Astrocyte (in vitro differentiated cells and primary cell): ENCODE data around the gene PHOSPHO1. TPM values are rescaled to one million over a fixed set of nuclear protein-coding genes. Genes with fewer than 3 reads are reported as not detected.
"Not testable (repeated sequence)": the region's sequence is repeated elsewhere in the genome, so short reads cannot be mapped to it uniquely, and the experiment has no call there.

Experiments used
- DNase-seq: peaks from one replicate; pipeline ENCODE4 v3.0.0-alpha.2; 2010; ENCODE audit warnings: low read depth
- FAIRE-seq: peaks from 2 replicates; lab custom pipeline; 2011; peaks lifted over from hg19 to GRCh38; lab: Jason Lieb, UNC
- H2AFZ ChIP-seq: 2 replicates; pipeline ENCODE4 v1.6.0; 2012; ENCODE audit warnings: low read depth, low read length, inconsistent platforms
- H3K27ac ChIP-seq: 2 replicates; pipeline ENCODE4 v1.5.1; 2011; ENCODE audit warnings: low read depth, low read length, inconsistent platforms
- H3K27me3 ChIP-seq: 2 replicates; pipeline ENCODE4 v1.6.0; 2011; ENCODE audit warnings: low read length, inconsistent platforms; ENCODE audit not compliant: insufficient read depth
- H3K36me3 ChIP-seq: 2 replicates; pipeline ENCODE4 v1.5.1; 2011; ENCODE audit warnings: low read length, inconsistent platforms; ENCODE audit not compliant: insufficient read depth
- H3K4me1 ChIP-seq: 2 replicates; pipeline ENCODE4 v1.5.1; 2011; ENCODE audit warnings: low read length, inconsistent platforms; ENCODE audit not compliant: insufficient read depth
- H3K4me2 ChIP-seq: 2 replicates; pipeline ENCODE4 v1.6.0; 2012; ENCODE audit warnings: low read length, inconsistent platforms
- H3K4me3 ChIP-seq: 2 replicates; pipeline ENCODE4 v1.5.1; 2011; ENCODE audit warnings: low read depth, mild to moderate bottlenecking, low read length, inconsistent platforms; ENCODE audit not compliant: insufficient read depth
- H3K79me2 ChIP-seq: 2 replicates; pipeline ENCODE4 v1.6.0; 2012; ENCODE audit warnings: mild to moderate bottlenecking, low read length, inconsistent platforms; ENCODE audit not compliant: insufficient read depth
- H3K9ac ChIP-seq: 2 replicates; pipeline ENCODE4 v1.6.0; 2012; ENCODE audit warnings: mild to moderate bottlenecking, low read length, inconsistent platforms
- H3K9me3 ChIP-seq: 2 replicates; pipeline ENCODE4 v1.5.1; 2012; ENCODE audit warnings: low read depth, mild to moderate bottlenecking, low read length, inconsistent platforms; ENCODE audit not compliant: insufficient read depth
- H4K20me1 ChIP-seq: 2 replicates; pipeline ENCODE4 v1.6.0; 2012; ENCODE audit warnings: low read length, inconsistent platforms; ENCODE audit not compliant: insufficient read depth
- H3K27ac Mint-ChIP-seq: one replicate; pipeline ENCODE4 v1.8.0; 2021; ENCODE audit warnings: mild to moderate bottlenecking, mixed read lengths; ENCODE audit not compliant: unreplicated experiment
- H3K27me3 Mint-ChIP-seq: one replicate; pipeline ENCODE4 v1.8.0; 2021; ENCODE audit warnings: low read depth, mixed read lengths; ENCODE audit not compliant: unreplicated experiment
- H3K36me3 Mint-ChIP-seq: one replicate; pipeline ENCODE4 v1.8.0; 2021; ENCODE audit warnings: low read depth, mixed read lengths; ENCODE audit not compliant: unreplicated experiment
- H3K4me1 Mint-ChIP-seq: one replicate; pipeline ENCODE4 v1.8.0; 2021; ENCODE audit warnings: low read depth, mixed read lengths; ENCODE audit not compliant: unreplicated experiment
- H3K4me3 Mint-ChIP-seq: one replicate; pipeline ENCODE4 v1.8.0; 2021; ENCODE audit warnings: mild to moderate bottlenecking, moderate library complexity, mixed read lengths; ENCODE audit not compliant: unreplicated experiment
- H3K9me3 Mint-ChIP-seq: one replicate; pipeline ENCODE4 v1.8.0; 2021; ENCODE audit warnings: mild to moderate bottlenecking, mixed read lengths; ENCODE audit not compliant: unreplicated experiment
- EZH2 ChIP-seq: IDR thresholded peaks from 2 replicates; pipeline ENCODE4 v1.6.1; 2012; ENCODE audit warnings: mild to moderate bottlenecking, low read length, inconsistent platforms; ENCODE audit not compliant: insufficient read depth
- total RNA-seq: library from RNA; stranded (reverse); gene quantifications from 2 replicates; pipeline ENCODE4 v1.2.1, GENCODE V29; 2021
- TF ChIP-seq, protein P1 (sequence below): IDR thresholded peaks from 2 replicates; pipeline ENCODE4 v1.5.1; 2011; ENCODE audit warnings: low read depth, mild to moderate bottlenecking, inconsistent platforms, low read length, moderate library complexity; ENCODE audit not compliant: insufficient read depth

The PHOSPHO1 gene
- total RNA-seq, 1 donor from 2014 or later: 0.95 TPM

DNA sequence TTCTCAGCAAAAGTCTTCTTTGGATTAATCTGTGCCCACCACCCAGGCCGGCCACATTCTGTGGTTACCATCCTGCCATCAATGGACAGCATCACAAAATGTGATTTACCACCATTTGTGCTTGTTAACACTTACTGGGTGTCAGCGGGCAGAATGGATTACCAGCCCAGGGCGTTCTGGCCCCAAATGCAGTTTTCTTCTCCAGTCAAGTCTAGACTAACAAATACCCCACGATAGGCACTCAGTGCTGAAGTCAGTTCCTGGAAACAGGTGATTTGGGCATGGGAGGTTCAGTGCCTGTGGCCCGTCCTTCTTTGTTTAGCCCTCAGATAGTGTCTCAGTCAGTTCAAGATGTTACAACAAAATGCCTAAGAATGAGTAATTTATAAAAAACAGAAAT, 38.8 kb upstream of the PHOSPHO1 start:
- Histone ChIP-seq H3K79me2 (no peaks in the 10 kb centered on the region), H3K36me3 (no peaks in the 10 kb centered on the region), H4K20me1 (no peaks in the 10 kb centered on the region), H3K9ac (no peak overlapping the region), H3K4me2 (no peak overlapping the region), H3K9me3 (no peaks in the 10 kb centered on the region), H3K27ac (no peak overlapping the region), H3K4me3 (no peak overlapping the region), H3K4me1 (no peaks in the 10 kb centered on the region), H2AFZ (no peak overlapping the region), H3K27me3 (peaks cover 2% of the 10 kb centered on the region)
- TF ChIP-seq, protein P1, sequence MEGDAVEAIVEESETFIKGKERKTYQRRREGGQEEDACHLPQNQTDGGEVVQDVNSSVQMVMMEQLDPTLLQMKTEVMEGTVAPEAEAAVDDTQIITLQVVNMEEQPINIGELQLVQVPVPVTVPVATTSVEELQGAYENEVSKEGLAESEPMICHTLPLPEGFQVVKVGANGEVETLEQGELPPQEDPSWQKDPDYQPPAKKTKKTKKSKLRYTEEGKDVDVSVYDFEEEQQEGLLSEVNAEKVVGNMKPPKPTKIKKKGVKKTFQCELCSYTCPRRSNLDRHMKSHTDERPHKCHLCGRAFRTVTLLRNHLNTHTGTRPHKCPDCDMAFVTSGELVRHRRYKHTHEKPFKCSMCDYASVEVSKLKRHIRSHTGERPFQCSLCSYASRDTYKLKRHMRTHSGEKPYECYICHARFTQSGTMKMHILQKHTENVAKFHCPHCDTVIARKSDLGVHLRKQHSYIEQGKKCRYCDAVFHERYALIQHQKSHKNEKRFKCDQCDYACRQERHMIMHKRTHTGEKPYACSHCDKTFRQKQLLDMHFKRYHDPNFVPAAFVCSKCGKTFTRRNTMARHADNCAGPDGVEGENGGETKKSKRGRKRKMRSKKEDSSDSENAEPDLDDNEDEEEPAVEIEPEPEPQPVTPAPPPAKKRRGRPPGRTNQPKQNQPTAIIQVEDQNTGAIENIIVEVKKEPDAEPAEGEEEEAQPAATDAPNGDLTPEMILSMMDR: no peak
- no peak for TF ChIP-seq EZH2
- no peak for FAIRE-seq
- Mint-ChIP-seq H3K36me3 (no peaks in the 10 kb centered on the region), H3K9me3 (peaks cover 3% of the 10 kb centered on the region), H3K4me3 (no peak overlapping the region), H3K4me1 (no peaks in the 10 kb centered on the region), H3K27ac (no peak overlapping the region), H3K27me3 (peaks cover 14% of the 10 kb centered on the region)
- DNase-seq: no peak

DNA sequence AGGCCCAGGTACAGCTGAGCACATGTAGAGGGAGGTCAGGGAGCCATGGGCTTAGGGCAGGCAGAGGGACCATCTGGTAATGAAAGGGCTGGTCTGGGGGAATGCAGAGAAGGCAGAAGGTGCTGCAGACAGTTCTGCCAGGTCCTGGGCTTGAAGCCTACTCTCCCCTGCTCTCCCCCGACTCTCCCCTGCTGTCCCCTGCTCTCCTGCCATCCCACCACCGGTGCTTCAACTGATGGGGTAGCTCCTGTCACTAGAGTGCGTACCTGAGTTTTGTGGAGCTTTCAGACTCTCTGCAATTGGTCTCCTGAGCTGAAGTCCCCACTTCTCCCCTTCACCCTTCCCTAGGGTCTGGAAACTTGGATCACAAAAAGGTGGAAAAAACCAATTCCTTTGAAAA, 37.3 kb upstream of the PHOSPHO1 start:
- H3K9me3 Mint-ChIP-seq: peaks cover 3% of the 10 kb centered on the region
- H3K79me2 ChIP-seq: no peaks in the 10 kb centered on the region
- no peak overlapping the region for H3K4me3 Mint-ChIP-seq
- H3K36me3 Mint-ChIP-seq: no peaks in the 10 kb centered on the region
- H3K4me1 Mint-ChIP-seq: peaks cover 3% of the 10 kb centered on the region
- no peak overlapping the region for H2AFZ ChIP-seq
- TF ChIP-seq, protein P1: no peak
- no peak for TF ChIP-seq EZH2
- H3K36me3 ChIP-seq: no peaks in the 10 kb centered on the region
- FAIRE-seq (no peak), DNase-seq (no peak)
- no peaks in the 10 kb centered on the region for H3K9me3 ChIP-seq
- peaks cover 3% of the 10 kb centered on the region for H3K4me1 ChIP-seq
- no peak overlapping the region for H3K4me2 ChIP-seq
- H3K27ac Mint-ChIP-seq: no peak overlapping the region
- no peaks in the 10 kb centered on the region for H4K20me1 ChIP-seq
- peaks cover 2% of the 10 kb centered on the region for H3K27me3 ChIP-seq
- no peak overlapping the region for H3K27ac ChIP-seq
- H3K27me3 Mint-ChIP-seq: peaks cover 10% of the 10 kb centered on the region
- H3K4me3 ChIP-seq: no peak overlapping the region
- no peak overlapping the region for H3K9ac ChIP-seq

DNA sequence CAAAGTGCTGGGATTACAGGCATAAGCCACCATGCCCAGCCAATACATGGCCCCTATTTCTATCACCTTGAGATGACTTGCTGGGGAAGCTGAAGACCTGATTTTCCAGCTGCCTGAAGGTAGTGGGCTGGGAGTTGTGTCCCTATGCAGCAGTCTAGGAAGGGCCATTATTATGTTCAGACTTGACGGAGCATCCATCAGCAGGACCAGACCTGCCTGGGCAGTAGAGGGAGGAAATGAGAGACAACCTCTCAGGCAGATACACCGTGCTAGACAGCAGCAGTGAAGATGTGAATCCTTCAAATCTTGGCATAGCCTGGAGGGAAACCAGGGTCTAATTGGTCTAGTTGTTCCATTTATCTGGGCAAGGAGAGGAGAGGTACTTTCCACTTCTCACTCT, 35.6 kb upstream of the PHOSPHO1 start:
- DNase-seq: no peak
- Mint-ChIP-seq H3K4me3 (no peak overlapping the region), H3K4me1 (peaks cover 3% of the 10 kb centered on the region), H3K9me3 (peaks cover 3% of the 10 kb centered on the region), H3K27me3 (peaks cover 10% of the 10 kb centered on the region), H3K36me3 (no peaks in the 10 kb centered on the region), H3K27ac (no peak overlapping the region)
- no peaks in the 10 kb centered on the region for H3K79me2 ChIP-seq
- H3K36me3 ChIP-seq: no peaks in the 10 kb centered on the region
- H3K4me3 ChIP-seq: no peak overlapping the region
- H3K9me3 ChIP-seq: no peaks in the 10 kb centered on the region
- H3K27ac ChIP-seq: no peak overlapping the region
- no peaks in the 10 kb centered on the region for H4K20me1 ChIP-seq
- H3K27me3 ChIP-seq: peaks cover 2% of the 10 kb centered on the region
- H3K9ac ChIP-seq: no peak overlapping the region
- peaks cover 3% of the 10 kb centered on the region for H3K4me1 ChIP-seq
- H2AFZ ChIP-seq: no peak overlapping the region
- TF ChIP-seq EZH2: no peak
- TF ChIP-seq, protein P1: no peak
- no peak overlapping the region for H3K4me2 ChIP-seq
- FAIRE-seq: no peak

DNA sequence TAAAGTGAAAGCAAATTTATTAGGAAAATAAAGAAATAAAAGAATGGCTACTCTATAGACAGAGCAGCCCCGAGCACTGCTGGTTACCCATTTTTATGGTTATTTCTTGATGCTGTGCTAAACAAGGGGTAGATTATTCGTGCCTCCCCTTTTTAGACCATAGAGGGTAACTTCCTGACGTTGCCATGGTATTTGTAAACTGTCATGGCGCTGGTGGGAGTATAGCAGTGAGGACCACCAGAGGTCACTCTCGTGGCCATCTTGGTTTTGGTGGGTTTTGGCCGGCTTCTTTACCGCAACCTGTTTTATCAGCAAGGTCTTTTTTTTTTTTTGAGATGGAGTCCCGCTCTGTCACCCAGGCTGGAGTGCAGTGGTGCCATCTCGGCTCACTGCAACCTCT, 31.0 kb upstream of the PHOSPHO1 start:
- not testable (repeated sequence) for H4K20me1 ChIP-seq, H3K4me1 Mint-ChIP-seq, H3K27ac Mint-ChIP-seq, FAIRE-seq, H3K27me3 ChIP-seq, H3K27me3 Mint-ChIP-seq, H3K9ac ChIP-seq, DNase-seq, H3K27ac ChIP-seq, H3K9me3 Mint-ChIP-seq, H2AFZ ChIP-seq, H3K4me3 Mint-ChIP-seq, H3K4me3 ChIP-seq, H3K79me2 ChIP-seq, H3K36me3 Mint-ChIP-seq, H3K36me3 ChIP-seq, H3K4me2 ChIP-seq, H3K9me3 ChIP-seq
- peaks cover 18% of the 10 kb centered on the region for H3K4me1 ChIP-seq
